HL-60 (cell line): ENCODE data around the gene GABBR1.

ENCODE experiments used
- DNase-seq, 2 experiments: peaks; one replicate each; pipeline ENCODE4 v3.0.0-alpha.2; 2010 to 2020; ENCODE audit warnings: low read depth in 1 of 2, low spot score in 1 of 2
- H3K27ac ChIP-seq: fragments of 250-450 bp; sonication (Bioruptor Pico); replicated peaks from 2 replicates; pipeline ENCODE4 v1.5.1; 2020; ENCODE audit warnings: mild to moderate bottlenecking, moderate library complexity
- H3K27me3 ChIP-seq: fragments of 250-450 bp; sonication (Bioruptor Pico); 2 replicates; pipeline ENCODE4 v1.5.1; 2021; ENCODE audit warnings: mild to moderate bottlenecking, moderate library complexity; ENCODE audit not compliant: insufficient read depth, poor library complexity, severe bottlenecking
- H3K4me3 ChIP-seq: replicated peaks from 2 replicates; pipeline ENCODE4 v1.5.1; 2011; ENCODE audit warnings: mild to moderate bottlenecking, control low read depth, low read length; ENCODE audit not compliant: insufficient read depth
- GABPA ChIP-seq: IDR thresholded peaks from 2 replicates; pipeline ENCODE4 v1.6.1; 2012; ENCODE audit warnings: low read depth
- POLR2AphosphoS5 ChIP-seq: IDR thresholded peaks from 2 replicates; pipeline ENCODE4 v1.6.1; 2012; ENCODE audit warnings: low read depth
- SPI1 ChIP-seq: IDR thresholded peaks from 2 replicates; pipeline ENCODE4 v1.6.1; 2012; ENCODE audit warnings: low read depth, mild to moderate bottlenecking, borderline replicate concordance
- TF ChIP-seq, protein P1 (sequence below): IDR thresholded peaks from 2 replicates; pipeline ENCODE4 v1.6.1; 2012; ENCODE audit warnings: low read depth; ENCODE audit not compliant: insufficient replicate concordance
- TF ChIP-seq, protein P2 (sequence below): IDR thresholded peaks from one replicate; pipeline ENCODE4 v1.5.1; 2011; ENCODE audit warnings: low read length, control low read depth, inconsistent platforms; ENCODE audit not compliant: insufficient read depth

GABBR1 gene

DNA sequence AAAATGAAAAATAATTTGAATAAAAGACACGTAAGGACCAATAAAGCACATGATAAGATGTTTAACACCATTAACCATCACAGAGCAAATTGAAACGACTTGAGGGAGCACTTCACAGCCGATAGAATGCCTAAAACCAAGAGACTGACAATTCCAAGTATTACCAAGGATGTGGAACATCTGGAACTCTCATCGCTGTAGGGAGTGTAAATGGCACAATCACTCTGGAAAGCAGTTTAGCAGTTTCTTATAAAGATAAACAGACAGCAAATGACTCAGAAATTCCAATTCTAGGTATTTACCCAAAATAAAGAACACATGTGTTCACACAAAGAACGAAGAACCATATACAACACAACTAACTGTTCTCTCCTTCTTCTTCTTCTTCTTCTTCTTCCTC, 65.0 kb downstream of the GABBR1 start:
- Histone ChIP-seq H3K27me3 (peaks cover 3% of the 10 kb centered on the region), H3K27ac (no peak overlapping the region), H3K4me3 (no peak overlapping the region)
- TF ChIP-seq, protein P1, sequence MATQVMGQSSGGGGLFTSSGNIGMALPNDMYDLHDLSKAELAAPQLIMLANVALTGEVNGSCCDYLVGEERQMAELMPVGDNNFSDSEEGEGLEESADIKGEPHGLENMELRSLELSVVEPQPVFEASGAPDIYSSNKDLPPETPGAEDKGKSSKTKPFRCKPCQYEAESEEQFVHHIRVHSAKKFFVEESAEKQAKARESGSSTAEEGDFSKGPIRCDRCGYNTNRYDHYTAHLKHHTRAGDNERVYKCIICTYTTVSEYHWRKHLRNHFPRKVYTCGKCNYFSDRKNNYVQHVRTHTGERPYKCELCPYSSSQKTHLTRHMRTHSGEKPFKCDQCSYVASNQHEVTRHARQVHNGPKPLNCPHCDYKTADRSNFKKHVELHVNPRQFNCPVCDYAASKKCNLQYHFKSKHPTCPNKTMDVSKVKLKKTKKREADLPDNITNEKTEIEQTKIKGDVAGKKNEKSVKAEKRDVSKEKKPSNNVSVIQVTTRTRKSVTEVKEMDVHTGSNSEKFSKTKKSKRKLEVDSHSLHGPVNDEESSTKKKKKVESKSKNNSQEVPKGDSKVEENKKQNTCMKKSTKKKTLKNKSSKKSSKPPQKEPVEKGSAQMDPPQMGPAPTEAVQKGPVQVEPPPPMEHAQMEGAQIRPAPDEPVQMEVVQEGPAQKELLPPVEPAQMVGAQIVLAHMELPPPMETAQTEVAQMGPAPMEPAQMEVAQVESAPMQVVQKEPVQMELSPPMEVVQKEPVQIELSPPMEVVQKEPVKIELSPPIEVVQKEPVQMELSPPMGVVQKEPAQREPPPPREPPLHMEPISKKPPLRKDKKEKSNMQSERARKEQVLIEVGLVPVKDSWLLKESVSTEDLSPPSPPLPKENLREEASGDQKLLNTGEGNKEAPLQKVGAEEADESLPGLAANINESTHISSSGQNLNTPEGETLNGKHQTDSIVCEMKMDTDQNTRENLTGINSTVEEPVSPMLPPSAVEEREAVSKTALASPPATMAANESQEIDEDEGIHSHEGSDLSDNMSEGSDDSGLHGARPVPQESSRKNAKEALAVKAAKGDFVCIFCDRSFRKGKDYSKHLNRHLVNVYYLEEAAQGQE = no peak
- TF ChIP-seq SPI1 (no peak), POLR2AphosphoS5 (no peak), GABPA (no peak)
- TF ChIP-seq, protein P2, sequence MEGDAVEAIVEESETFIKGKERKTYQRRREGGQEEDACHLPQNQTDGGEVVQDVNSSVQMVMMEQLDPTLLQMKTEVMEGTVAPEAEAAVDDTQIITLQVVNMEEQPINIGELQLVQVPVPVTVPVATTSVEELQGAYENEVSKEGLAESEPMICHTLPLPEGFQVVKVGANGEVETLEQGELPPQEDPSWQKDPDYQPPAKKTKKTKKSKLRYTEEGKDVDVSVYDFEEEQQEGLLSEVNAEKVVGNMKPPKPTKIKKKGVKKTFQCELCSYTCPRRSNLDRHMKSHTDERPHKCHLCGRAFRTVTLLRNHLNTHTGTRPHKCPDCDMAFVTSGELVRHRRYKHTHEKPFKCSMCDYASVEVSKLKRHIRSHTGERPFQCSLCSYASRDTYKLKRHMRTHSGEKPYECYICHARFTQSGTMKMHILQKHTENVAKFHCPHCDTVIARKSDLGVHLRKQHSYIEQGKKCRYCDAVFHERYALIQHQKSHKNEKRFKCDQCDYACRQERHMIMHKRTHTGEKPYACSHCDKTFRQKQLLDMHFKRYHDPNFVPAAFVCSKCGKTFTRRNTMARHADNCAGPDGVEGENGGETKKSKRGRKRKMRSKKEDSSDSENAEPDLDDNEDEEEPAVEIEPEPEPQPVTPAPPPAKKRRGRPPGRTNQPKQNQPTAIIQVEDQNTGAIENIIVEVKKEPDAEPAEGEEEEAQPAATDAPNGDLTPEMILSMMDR = no peak
- no peak for DNase-seq

DNA sequence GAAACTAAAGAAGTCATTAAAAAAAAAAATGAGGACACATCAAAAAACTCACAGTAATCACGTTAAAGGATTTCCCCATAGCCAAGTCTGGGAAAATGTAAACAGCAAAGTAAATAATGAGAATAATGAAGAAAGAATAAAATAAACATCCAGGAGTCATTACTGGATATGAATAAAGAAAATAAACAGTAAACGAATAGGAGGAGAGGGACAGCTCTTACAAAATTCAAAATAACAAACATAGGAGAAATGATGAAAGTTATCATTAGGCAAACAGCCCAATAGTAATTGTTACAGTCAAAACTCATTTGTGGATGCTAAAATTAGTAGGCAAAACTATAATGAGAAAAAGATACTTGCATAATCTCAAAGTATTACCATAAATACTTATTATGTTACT, 65.4 kb downstream of the GABBR1 start:
- no peak overlapping the region for H3K4me3 ChIP-seq
- DNase-seq = no peak
- TF ChIP-seq, protein P1 = no peak
- TF ChIP-seq SPI1 (no peak), POLR2AphosphoS5 (no peak)
- TF ChIP-seq, protein P2 = no peak
- H3K27me3 ChIP-seq = peaks cover 3% of the 10 kb centered on the region
- no peak overlapping the region for H3K27ac ChIP-seq

DNA sequence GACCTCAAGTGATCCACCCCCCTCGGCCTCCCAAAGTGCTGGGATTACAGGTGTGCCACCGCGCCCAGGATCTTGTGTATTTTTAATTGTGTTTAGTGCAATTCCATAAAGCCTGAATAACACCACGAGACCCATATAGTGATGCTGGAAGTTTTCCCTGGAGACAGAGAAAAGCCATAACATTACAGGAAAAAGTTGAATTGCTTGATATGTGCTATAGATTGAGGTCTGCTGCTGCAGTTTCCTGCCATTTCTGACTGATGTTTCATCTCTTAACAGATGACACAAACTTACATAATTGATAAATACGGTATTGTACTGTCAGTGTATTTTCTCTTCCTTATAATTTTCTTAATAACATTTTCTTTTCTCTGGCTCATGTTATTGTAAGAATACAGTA, 66.1 kb downstream of the GABBR1 start:
- H3K27ac ChIP-seq = no peak overlapping the region
- DNase-seq = no peak
- TF ChIP-seq SPI1 (no peak), GABPA (no peak), POLR2AphosphoS5 (no peak)
- TF ChIP-seq, protein P1 = no peak
- TF ChIP-seq, protein P2 = no peak
- H3K4me3 ChIP-seq = no peak overlapping the region
- H3K27me3 ChIP-seq = peaks cover 3% of the 10 kb centered on the region
